ENCODE measurements around the gene SLC25A38. TPM values are rescaled to one million over a fixed set of nuclear protein-coding genes. Genes with fewer than 3 reads are reported as not detected.

Gene SLC25A38
- total and polyA plus RNA-seq, 4 donors: 24.8 to 31.0 (median 27.4) TPM

DNA sequence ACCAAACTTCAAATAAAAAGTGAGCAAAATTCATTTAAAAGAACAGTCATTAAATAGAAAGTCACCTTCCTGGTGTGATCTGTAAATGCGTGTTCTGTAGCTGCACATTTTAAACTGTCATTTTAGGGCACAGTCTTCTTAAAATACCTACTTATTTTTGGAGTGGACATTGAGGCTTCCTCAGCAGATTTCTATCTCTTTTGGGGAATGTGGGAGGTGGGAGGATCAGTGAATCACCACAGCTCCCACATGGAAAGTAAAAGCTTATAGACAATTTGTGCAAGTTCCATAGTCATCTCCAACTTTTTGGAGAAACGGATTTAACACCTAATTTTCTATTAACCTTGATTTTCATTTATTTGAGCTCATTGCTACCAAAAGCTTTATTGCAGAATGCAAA, 63.3 kb downstream of the SLC25A38 start:
- Histone ChIP-seq H3K27ac (ENCODE audit: low read depth in 1 of 2, low read length in 1 of 2) (no peak overlapping the region), H3K4me3 (no peak overlapping the region), H3K4me1 (ENCODE audit: control insufficient read depth in 5 of 5, insufficient read depth in 5 of 5, low read length in 5 of 5) (no peaks in the 10 kb centered on the region), H3K27me3 (ENCODE audit: control insufficient read depth in 3 of 3, insufficient read depth in 3 of 3, low read length in 2 of 3) (peaks cover 0 to 3% (median 0%) of the 10 kb centered on the region in 3 donors), H3K36me3 (ENCODE audit: control insufficient read depth in 4 of 4, insufficient read depth in 4 of 4, low read length in 4 of 4) (no peaks in the 10 kb centered on the region), H3K9me3 (ENCODE audit: control insufficient read depth in 4 of 4, insufficient read depth in 3 of 4, low read length in 3 of 4) (no peaks in the 10 kb centered on the region), H3K9ac (ENCODE audit: insufficient read depth in 1 of 2, low read length in 2 of 2) (no peak overlapping the region)
- TF ChIP-seq, protein P1, sequence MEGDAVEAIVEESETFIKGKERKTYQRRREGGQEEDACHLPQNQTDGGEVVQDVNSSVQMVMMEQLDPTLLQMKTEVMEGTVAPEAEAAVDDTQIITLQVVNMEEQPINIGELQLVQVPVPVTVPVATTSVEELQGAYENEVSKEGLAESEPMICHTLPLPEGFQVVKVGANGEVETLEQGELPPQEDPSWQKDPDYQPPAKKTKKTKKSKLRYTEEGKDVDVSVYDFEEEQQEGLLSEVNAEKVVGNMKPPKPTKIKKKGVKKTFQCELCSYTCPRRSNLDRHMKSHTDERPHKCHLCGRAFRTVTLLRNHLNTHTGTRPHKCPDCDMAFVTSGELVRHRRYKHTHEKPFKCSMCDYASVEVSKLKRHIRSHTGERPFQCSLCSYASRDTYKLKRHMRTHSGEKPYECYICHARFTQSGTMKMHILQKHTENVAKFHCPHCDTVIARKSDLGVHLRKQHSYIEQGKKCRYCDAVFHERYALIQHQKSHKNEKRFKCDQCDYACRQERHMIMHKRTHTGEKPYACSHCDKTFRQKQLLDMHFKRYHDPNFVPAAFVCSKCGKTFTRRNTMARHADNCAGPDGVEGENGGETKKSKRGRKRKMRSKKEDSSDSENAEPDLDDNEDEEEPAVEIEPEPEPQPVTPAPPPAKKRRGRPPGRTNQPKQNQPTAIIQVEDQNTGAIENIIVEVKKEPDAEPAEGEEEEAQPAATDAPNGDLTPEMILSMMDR (IDR thresholded peaks at IDR 0.05; ENCODE audit: control extremely low read depth, extremely low read depth): no peak
- 93 to 94% methylated on average over 2 of the region's 2 CpGs for WGBS, 2 donors
- no peak for DNase-seq
- ATAC-seq (ENCODE audit: insufficient read depth, low FRiP score): no peak

Small RNA genes lying within 50 kb of the gene (small RNA-seq; reads per million reads assigned to genes)
- gene SNORA6 (ENCODE audit: low replicate concordance): not detected
- not detected for gene SNORA62 (ENCODE audit: low replicate concordance)

Other genes with a start within 250 kb of the SLC25A38 start
- 10 to 100 TPM; 32.8 to 37.9 TPM for gene CSRNP1, start 229.8 kb upstream of the SLC25A38 start, total RNA-seq
- gene CSRNP1, start 229.8 kb upstream of the SLC25A38 start, polyA plus RNA-seq: 10 to 100 TPM; 25.2 to 97.8 TPM
- gene XIRP1, start 190.8 kb upstream of the SLC25A38 start, total RNA-seq: under 1 TPM; 0.37 to 0.67 TPM
- under 1 TPM; 0.08 to 0.81 TPM for gene XIRP1, start 190.8 kb upstream of the SLC25A38 start, polyA plus RNA-seq
- 1 to 10 TPM; 4.7 to 5.0 TPM for gene CX3CR1, start 103.3 kb upstream of the SLC25A38 start, total RNA-seq
- 1 to 10 TPM in 1 of 2 donors, under 1 TPM in 1; 0.20 to 2.6 TPM for gene CX3CR1, start 103.3 kb upstream of the SLC25A38 start, polyA plus RNA-seq
- gene CCR8, start 53.7 kb upstream of the SLC25A38 start, total RNA-seq: not detected
- gene CCR8, start 53.7 kb upstream of the SLC25A38 start, polyA plus RNA-seq: under 1 TPM in 1 of 2 donors, not detected in 1; 0.06 TPM
- 1,000 to 10,000 TPM in 1 of 2 donors, 100 to 1,000 TPM in 1; 657 to 1,053 TPM for gene RPSA, start 23.4 kb downstream of the SLC25A38 start, total RNA-seq
- 1,000 to 10,000 TPM; 1,464 to 1,968 TPM for gene RPSA, start 23.4 kb downstream of the SLC25A38 start, polyA plus RNA-seq
- under 1 TPM; 0.14 to 0.18 TPM for gene MOBP, start 84.3 kb downstream of the SLC25A38 start, total RNA-seq
- under 1 TPM; 0.10 to 0.17 TPM for gene MOBP, start 84.3 kb downstream of the SLC25A38 start, polyA plus RNA-seq

All from lung (tissue), 13 donors.